ENCODE measurements around the gene DNAJC18.

DNAJC18 gene

GRCh38 chr5:139482050-139482889, 42.9 kb upstream of the DNAJC18 start, which contains the start of gene STING1 (continued):
- TF ChIP-seq ZNF26 (tag by site-specific recombination; IDR thresholded peaks at IDR 0.05) (no peak), SP2 (tag by site-specific recombination; IDR thresholded peaks at IDR 0.05) (peak; percentile 73), ZNF174 (tag by site-specific recombination; IDR thresholded peaks at IDR 0.05) (no peak), ZNF157 (tag by site-specific recombination; IDR thresholded peaks at IDR 0.05) (no peak), ZNF114 (tag by site-specific recombination; IDR thresholded peaks at IDR 0.05) (no peak), SCRT2 (tag by site-specific recombination; IDR thresholded peaks at IDR 0.05) (no peak), ZNF146 (tag by site-specific recombination; IDR thresholded peaks at IDR 0.05) (no peak), ZBTB48 (tag by site-specific recombination; IDR thresholded peaks at IDR 0.05) (peak; percentile 89), ZNF280D (tag by site-specific recombination; IDR thresholded peaks at IDR 0.05) (no peak), ZNF626 (tag by site-specific recombination; IDR thresholded peaks at IDR 0.05) (no peak), ZFP3 (tag by site-specific recombination; IDR thresholded peaks at IDR 0.05; ENCODE audit: low read depth) (no peak), ZNF561 (tag by site-specific recombination; IDR thresholded peaks at IDR 0.05; ENCODE audit: borderline replicate concordance) (peak; percentile 81), ZNF529 (tag by site-specific recombination; IDR thresholded peaks at IDR 0.05; ENCODE audit: insufficient replicate concordance) (no peak), ZEB2 (tag by site-specific recombination; IDR thresholded peaks at IDR 0.05) (peak; percentile 68), ZNF624 (tag by site-specific recombination; IDR thresholded peaks at IDR 0.05) (no peak), ZNF48 (tag by site-specific recombination; IDR thresholded peaks at IDR 0.05) (no peak), GLI2 (tag by site-specific recombination; IDR thresholded peaks at IDR 0.05; ENCODE audit: borderline replicate concordance, low read depth) (no peak), ZNF121 (tag by site-specific recombination; IDR thresholded peaks at IDR 0.05) (no peak), ZBTB10 (tag by site-specific recombination; IDR thresholded peaks at IDR 0.05) (peak; percentile 50; the same call in 1 of the 2 replicates), WT1 (tag by site-specific recombination; IDR thresholded peaks at IDR 0.05) (peak; percentile 76), ZNF580 (tag by site-specific recombination; IDR thresholded peaks at IDR 0.05) (peak; percentile 56; the same call in 1 of the 2 replicates), ZNF707 (tag by site-specific recombination; IDR thresholded peaks at IDR 0.05) (no peak), REPIN1 (tag by site-specific recombination; IDR thresholded peaks at IDR 0.05; ENCODE audit: low read depth) (no peak), ZNF341 (tag by site-specific recombination; IDR thresholded peaks at IDR 0.05; ENCODE audit: low read depth) (peak; percentile 91), ZNF311 (tag by site-specific recombination; IDR thresholded peaks at IDR 0.05; ENCODE audit: borderline replicate concordance) (no peak), ZNF658 (tag by site-specific recombination; IDR thresholded peaks at IDR 0.05) (no peak), ZSCAN5A (tag by site-specific recombination; IDR thresholded peaks at IDR 0.05) (no peak), BCL6B (tag by site-specific recombination; IDR thresholded peaks at IDR 0.05) (no peak), ZNF394 (tag by site-specific recombination; IDR thresholded peaks at IDR 0.05; ENCODE audit: borderline replicate concordance) (peak; percentile 83; the same call in 1 of the 2 replicates)

Measured in HEK293 (cell line).